ENCODE results near the gene UGT8.

DNA sequence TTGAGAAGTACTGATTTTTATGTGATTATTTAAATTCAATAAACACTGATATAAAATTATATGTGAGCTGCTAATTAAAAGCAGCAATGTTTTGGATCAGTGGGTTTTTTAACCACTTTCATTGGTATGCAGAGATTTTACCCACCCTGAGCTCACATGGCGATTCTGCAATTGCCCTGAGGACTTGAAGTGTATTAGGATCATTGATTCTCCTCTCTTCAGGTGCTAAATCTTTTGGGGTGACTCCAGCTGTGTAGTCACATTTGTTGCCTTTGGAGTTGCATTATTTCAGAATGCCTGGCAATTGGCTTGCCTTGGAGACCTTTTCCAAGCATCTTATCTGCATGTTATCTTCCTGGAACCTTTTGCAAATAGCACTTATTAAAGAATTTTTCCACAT is 51.3 kb downstream of the UGT8 start:
- TF ChIP-seq, protein P1, sequence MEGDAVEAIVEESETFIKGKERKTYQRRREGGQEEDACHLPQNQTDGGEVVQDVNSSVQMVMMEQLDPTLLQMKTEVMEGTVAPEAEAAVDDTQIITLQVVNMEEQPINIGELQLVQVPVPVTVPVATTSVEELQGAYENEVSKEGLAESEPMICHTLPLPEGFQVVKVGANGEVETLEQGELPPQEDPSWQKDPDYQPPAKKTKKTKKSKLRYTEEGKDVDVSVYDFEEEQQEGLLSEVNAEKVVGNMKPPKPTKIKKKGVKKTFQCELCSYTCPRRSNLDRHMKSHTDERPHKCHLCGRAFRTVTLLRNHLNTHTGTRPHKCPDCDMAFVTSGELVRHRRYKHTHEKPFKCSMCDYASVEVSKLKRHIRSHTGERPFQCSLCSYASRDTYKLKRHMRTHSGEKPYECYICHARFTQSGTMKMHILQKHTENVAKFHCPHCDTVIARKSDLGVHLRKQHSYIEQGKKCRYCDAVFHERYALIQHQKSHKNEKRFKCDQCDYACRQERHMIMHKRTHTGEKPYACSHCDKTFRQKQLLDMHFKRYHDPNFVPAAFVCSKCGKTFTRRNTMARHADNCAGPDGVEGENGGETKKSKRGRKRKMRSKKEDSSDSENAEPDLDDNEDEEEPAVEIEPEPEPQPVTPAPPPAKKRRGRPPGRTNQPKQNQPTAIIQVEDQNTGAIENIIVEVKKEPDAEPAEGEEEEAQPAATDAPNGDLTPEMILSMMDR (IDR thresholded peaks at IDR 0.05; ENCODE audit: insufficient read depth, low read length, poor library complexity, severe bottlenecking) = no peak
- TF ChIP-seq EZH2phosphoT487 (conservative IDR thresholded peaks at IDR 0.05; ENCODE audit: low read length) = no peak
